SHP77 treated with DMSO at 0.1 percent for 48 hours (cell line): Measurements from ENCODE around the gene PI4KB.
"Not testable (repeated sequence)": the region's sequence is repeated elsewhere in the genome, so short reads cannot be mapped to it uniquely, and the experiment has no call there.

Experiments used
- DNase-seq: peaks from one replicate; lab custom pipeline; 2025; lab: John Stamatoyannopoulos, UW

PI4KB gene

DNA sequence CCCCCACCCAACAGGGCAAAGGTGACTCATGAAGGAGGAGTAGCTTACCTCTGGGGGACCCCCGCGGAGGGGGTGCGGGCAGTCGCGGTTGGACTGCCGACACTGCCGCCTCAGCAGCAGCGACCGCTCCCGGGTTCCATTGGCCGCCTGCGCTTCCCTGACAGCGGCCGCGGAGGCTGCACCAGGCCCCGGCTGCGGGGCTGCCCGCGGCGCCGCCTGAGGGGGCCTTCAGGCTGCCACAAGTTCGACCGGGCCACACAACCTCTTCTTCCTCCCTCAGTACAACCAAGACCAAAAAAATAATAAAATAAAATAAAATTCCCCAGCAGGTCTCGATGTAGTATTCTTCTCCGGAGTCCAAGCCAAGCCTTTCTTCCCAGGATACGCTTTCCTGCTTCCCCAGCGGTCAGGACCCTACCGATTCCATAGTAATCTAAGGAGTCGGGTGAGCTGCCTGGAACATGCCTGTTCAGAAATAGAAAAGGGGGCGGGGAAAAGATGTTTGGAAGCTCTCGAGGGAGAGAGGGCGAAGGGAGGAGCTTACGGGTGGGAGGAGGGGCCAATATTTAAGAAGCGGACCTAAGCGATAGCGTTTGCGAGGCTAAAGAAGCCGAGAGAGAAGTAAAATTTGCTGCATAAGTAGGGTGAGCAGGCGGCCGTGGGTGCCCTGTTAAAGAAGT is at the start of gene PI4KB:
TSS of gene PI4KB (minus strand) at position 194 of the 680 bp plus-strand sequence. CDS start 10,935 bp downstream, outside the sequence.
- peak; percentile 100 for DNase-seq

DNA sequence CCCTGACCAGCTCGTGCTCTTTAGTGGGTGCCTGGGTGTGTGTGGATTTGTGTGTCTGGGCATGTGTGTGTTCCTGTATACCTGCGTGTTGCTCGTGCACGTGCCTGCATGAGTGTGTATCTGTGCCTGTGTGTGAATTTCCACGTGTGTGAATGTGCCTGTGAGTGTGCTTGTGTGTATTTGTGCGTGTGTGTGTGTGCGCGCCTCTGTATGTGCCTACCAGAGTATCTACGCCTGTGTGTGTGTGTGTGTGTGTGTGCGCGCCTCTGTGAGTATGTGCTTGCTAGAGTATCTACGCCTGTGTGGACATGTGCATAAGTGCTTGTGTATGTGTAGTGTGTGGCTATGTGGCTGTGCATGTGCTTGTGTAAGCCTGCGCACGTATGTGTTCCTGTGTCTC is 46.0 kb upstream of the PI4KB start:
- no peak for DNase-seq

DNA sequence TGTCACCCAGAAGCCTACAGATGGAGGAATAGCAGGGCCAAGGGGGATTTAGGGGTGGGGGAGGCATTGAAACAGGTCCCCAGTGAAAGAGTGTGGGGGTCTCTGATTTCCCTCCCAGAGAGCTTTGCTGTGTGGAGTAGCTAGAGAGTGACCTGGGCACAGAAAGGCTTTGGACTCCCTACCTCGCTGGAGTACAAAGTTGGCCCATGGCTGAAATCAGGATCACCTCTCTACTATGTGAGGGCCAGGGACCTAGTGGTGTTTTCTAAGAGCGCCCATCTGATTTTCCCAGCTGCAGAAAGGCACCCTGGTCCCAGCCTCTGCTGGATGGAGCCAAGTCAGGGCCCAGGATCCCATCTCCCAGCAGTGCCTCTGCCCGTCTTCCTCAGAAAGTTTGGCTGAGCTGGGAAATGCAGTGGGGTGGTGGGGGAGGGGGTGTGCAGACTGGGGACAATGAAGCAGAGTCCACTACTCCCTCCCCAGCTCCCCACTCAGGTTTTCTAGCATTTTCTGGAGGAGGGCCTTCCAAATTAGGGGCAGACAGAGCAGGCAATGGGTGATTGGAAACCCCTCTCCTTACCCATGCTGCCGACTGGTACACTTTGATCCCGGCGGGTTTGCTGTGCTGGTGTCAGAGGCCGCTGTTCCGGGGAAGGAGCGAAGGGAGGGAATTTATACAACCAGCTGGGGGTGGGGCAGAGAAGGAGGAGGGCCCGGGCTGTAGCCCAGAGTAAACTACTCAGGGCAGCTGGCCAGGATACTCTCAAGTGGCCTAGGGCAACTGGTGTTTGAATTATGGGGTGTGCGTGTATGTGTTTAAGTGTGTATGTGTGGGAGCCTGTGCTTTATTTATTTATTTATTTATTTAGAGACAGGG is 45.1 kb upstream of the PI4KB start, which contains the start of gene SELENBP1:
TSS of gene SELENBP1 (minus strand) at position 648 of the 877 bp plus-strand sequence. CDS start at position 584, 64 bp downstream.
- peak; percentile 95 for DNase-seq

DNA sequence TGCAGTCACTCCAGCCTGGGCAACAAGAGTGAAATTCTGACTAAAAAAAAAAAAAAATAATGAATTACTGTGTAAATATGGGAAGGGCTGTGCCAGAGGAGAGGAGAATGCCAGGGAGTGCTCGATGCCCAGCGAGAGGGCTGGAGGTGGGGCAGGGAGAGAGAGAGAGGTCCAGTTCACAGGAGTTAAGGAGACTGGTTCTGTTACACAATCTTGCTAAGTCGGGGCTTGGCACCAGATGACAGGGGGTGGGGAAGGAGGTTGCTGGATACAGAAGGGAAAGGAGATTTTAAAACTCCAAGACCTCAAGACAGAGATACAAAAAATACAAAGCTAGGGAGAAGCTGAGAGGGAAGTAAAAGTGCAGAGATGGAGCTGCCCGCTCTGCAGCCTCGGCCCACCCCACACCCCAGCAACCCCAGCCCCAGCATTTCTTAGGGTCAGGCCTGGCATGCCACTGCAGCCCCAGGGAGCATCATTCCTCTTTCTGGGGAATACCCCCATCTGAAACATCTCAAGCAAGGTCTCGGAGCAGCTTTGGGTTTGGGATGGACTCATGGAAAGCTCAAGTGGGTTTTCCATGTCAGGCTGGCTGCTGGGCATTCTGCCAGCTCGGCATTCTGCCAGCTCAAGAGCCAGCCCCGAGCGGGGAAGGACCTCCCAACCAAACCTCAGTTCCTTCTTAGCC is 44.3 kb upstream of the PI4KB start:
- DNase-seq = peak; percentile 93

DNA sequence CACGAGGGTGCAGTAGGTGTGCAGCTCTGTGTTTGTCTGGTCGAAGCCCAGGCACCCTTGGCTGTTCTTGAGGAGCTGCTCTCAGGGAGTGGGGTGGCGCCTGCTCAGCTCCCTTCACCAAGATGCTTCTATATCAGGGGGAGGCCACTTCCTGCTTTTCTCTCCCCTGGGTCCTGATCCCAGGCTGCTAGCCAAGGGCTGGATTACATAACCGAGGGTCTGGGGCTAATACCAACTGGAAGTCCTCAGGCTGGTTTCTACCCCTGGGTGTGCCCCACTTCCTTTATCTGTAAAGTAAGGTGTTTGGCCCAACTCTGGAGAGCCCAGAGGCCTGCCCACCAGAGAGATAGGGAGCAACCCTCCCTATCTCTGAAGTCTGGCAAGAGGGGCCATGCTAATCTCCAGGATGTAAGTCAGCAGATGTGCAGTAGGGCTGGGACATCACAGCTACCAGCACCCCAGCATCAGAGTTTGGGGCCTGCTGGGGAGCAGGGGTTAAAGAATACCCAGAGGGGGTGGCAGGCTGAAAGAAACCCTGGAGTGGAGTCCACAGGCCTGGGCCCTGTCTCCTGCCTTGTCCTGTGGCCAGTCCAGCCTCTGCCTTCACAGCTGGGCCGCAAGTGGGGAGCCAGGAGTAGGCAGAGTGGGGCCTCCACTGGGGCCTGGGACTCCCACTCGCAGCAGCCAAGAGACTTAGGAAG is 43.1 kb upstream of the PI4KB start:
- DNase-seq = no peak

DNA sequence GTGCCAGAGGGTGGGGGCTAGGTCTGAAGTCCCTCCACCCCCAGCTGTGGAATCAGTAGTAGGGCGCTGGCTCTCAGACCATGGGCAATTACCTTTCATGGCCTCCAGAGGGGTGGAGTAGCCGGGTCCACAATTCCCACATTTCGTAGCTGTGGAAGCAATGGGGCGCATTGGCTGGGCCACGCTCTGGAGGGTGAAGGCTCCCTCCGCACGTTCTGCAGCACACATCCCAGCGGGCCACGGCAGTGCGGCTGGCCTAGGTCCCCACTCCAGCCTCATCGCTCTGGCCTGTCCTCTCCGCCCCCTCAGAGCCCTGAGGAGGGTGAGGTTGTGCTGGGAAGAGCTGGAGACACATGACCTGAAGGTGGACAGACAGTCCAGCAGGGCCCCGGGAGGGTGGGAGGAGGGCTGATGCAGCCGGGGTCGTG is 42.4 kb upstream of the PI4KB start:
- no peak for DNase-seq

GRCh38 chr1:151369302-151369610 is 42.0 kb upstream of the PI4KB start:
- no peak for DNase-seq

DNA sequence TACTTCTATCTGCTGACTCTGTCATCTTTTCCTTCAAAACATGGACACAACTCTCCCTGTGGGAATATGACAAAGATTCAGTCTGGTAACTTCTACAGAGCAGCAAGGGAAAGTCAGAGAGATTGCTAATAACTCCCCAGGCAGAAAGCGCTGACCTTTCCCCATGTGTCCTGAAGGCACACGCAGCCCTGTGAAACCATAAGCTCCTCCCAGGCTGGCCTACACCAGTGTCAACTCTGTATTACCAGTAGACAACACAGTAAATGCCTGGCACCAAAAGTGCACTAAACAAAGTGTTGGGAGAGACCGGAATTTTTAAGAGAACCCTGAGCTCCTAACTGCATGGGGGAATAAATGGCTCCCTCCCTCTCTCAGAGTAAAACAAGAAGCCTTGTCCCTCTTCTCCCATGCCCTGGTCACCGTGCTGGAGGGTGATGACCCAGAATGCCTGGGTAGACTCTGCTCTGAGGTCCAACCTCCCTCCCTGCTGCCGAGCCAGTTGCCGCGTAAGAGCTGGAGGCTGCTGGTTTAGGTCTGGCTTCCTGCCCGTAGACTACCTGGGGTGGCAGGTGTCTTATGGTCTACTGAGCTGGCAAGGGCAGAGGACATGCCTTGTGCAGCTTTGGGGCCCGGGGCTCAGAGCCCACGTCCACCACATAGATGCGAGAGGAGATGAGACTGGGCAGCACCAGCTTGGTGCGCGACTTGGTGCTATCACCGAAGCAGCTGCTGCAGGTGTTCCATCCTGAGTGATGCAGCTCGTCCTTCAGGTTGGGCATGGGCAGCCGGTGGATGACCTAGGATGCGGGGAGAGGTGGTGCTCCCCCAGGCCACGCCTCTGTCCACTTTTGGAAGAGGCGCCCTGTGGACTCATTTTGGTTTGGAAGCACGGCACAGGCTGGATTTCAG is 41.4 kb upstream of the PI4KB start:
- no peak for DNase-seq

GRCh38 chr1:151367658-151368392 is 40.6 kb upstream of the PI4KB start:
- no peak for DNase-seq

- no peak for DNase-seq
Measured at GRCh38 chr1:151364996-151365395, 37.8 kb upstream of the PI4KB start.

DNA sequence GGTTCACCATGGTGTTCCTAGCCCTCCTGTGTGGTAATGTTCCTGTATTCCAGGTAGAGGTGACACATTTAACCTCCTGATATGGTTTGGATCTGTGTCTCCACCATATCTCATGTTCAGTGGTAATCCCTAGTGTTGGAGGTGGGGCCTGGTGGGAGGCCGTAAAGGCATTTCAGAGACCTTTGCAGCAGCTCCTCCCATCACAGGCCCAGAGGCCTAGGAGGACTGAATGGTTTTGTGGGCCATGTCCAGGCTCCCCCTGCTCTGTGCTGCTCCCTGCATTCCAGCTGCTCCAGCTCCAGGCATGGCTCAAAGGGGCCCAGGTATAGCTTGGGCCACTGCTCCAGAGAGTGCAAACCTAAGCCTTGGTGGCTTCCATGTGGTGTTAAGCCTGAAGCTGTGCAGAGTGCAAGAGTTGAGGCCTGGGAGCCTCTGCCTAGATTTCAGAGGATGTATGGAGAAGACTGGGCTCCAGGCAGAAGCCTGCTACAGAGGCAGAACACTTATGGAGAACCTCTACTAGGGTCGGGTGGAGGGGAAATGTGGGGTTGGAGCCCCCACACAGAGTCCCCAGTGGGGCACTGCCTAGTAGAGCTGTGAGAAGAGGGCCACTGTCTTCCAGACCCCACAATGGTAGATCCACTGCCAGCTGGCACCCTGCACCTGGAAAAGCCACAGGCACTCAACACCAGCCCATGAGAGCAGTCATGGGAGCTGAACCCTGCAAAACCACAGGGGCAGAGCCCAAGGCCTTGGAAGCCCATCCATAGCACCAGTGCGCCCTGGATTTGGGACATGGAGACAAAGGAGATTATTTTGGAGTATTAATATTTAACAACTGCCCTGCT is 35.3 kb upstream of the PI4KB start:
- DNase-seq = no peak

DNA sequence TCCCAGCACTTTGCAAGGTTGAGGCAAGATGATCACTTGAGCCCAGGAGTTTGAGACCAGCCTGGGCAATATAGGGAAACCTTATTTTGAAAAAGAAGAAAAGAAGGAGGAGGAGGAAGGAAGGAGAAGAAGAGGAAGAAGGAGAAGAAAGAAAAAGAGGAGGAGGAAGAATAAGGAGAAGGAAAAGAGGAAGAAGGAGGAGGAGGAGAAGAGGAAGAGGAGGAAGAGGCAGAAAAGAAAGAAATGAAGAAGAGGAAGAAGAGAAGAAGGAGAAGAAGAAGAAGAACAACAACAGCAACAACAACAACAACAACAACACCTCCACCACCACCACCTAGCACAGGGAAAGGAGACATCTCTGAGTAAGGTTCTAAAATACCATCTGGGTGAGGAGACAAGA is 34.7 kb upstream of the PI4KB start:
- no peak for DNase-seq

GRCh38 chr1:151356696-151357095 is 29.5 kb upstream of the PI4KB start:
- no peak for DNase-seq

GRCh38 chr1:151352021-151352718 is 25.0 kb upstream of the PI4KB start:
- DNase-seq = no peak

DNA sequence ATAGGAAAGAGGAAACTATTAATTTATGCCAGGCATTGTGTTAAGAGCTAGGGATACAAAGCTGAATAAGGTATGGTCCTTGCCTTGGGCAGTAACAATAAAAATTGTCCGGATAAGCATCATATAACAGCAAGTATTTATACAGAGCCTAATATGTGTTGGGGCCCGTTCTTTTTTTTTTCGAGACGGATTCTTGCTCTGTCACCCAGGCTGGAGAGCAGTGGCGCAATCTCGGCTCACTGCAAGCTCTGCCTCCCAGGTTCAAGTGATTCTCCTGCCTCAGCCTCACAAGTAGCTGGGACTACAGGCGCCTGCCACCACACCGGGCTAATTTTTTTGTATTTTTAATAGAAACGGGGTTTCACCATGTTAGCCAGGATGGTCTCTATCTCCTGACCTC is 23.1 kb upstream of the PI4KB start:
- not testable (repeated sequence) for DNase-seq

GRCh38 chr1:151347523-151348246 is 20.5 kb upstream of the PI4KB start:
- DNase-seq = no peak

DNA sequence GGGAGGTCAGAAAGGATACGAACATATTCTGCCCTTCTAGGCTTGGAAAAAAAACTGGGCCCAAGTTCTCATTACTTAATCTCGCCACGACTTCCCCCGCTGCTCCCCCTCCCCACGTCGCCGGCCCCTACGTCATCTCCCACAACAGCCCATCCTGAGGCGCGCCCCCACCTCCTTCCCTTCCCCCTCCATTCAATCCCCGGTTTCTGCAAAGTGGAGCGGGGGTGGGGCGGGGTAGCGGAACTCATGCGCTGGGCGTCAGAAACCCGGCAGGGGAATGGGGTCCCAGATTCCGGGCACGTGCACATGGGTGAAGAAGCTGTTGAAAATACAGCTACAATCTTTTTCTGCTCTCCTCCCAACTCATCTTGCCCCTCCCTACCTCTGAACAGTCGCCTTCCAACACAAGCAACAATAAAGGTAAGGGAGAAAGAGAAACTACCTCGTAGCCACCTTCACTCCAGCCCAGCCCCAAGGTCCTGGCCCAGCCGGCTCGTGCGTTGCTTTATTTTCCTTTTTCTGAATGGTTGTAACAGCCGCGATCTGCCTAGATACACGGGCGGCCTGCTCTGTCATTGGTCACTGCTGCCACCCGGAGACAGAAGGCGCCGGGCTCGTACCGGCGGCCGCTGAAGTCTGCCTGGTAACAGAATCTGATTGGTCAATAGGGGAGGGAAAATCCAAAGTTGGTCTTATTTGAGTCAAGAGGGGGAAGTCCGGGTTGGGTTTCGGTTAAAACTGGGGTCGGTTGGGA is 19.7 kb upstream of the PI4KB start, which contains the start of gene RFX5:
TSS of gene RFX5 (minus strand) at position 484 of the 754 bp plus-strand sequence. CDS start 932 bp downstream, outside the sequence.
- peak; percentile 100 for DNase-seq
